HCT116 (cell line): Measurements from ENCODE around the gene SIDT1. TPM values are rescaled to one million over a fixed set of nuclear protein-coding genes. Genes with fewer than 3 reads are reported as not detected.

Source experiments
- ATAC-seq: fragments of 200-7000 bp; cut with Tn5 transposase; 2 replicates; pipeline ENCODE4 v1.9.1; 2020; ENCODE audit warnings: mild to moderate bottlenecking, moderate library complexity
- BruUV-seq: library from RNA; stranded (reverse); fragments of 400-500 nt; replicated peaks from 2 replicates; lab custom pipeline; 2021; lab: Mats Ljungman, UMichigan
- CTCF ChIA-PET: fragments of 300-600 bp; sonication (Branson Sonifier 250); formaldehyde crosslinking; loops from one replicate; lab custom pipeline; 2021; ENCODE audit warnings: antibody characterized with exemption; lab: Charles Lee
- POLR2A ChIA-PET: fragments of 300-600, 350-600 bp; sonication (Branson Sonifier 250); formaldehyde crosslinking; loops from one replicate; lab custom pipeline; 2021; ENCODE audit warnings: antibody characterized with exemption; lab: Charles Lee
- RAD21 ChIA-PET, 2 experiments: fragments of 300-600 bp; sonication (Branson Sonifier 250); formaldehyde crosslinking; loops; one replicate each; lab custom pipeline; 2023; ENCODE audit warnings: low total read pairs in 2 of 2; ENCODE audit not compliant: uncharacterized antibody in 2 of 2, unreplicated experiment in 2 of 2, low non-redundant PET in 1 of 2; lab: Charles Lee
- DNase-seq: peaks from one replicate; pipeline ENCODE4 v3.0.0-alpha.2; 2010; ENCODE audit warnings: low read depth, low spot score
- H2AFZ ChIP-seq: fragments of 200-600 bp; shearing (Covaris generic), sonication (generic); 2 replicates; pipeline ENCODE4 v1.6.1; 2017; ENCODE audit warnings: low read depth, mixed run types, mixed read lengths, antibody characterized with exemption, low read length; ENCODE audit not compliant: poor library complexity, severe bottlenecking
- H3K27ac ChIP-seq: 2 replicates; pipeline ENCODE4 v1.5.1; 2012; ENCODE audit warnings: low read depth, low read length
- H3K27me3 ChIP-seq: fragments of 200-600 bp; sonication (generic); 2 replicates; pipeline ENCODE4 v1.6.1; 2016; ENCODE audit warnings: mixed run types, low read length, mixed read lengths; ENCODE audit not compliant: insufficient read depth
- H3K36me3 ChIP-seq, 2 experiments: fragments of 200-500 bp in 1 of 2; fragments of 200-600 bp in 1 of 2; sonication (Bioruptor generic) in 1 of 2; sonication (generic) in 1 of 2; 2 replicates each; pipeline versions ENCODE4 v1.5.1 to v1.6.1; 2014 to 2016; ENCODE audit warnings: low read length in 2 of 2, inconsistent platforms in 1 of 2, mixed read lengths in 1 of 2, mixed run types in 1 of 2; ENCODE audit not compliant: insufficient read depth in 2 of 2, control insufficient read depth in 1 of 2
- H3K4me1 ChIP-seq, 2 experiments: fragments of 200-600 bp in 1 of 2; sonication (generic) in 1 of 2; 2 replicates each; pipeline versions ENCODE4 v1.5.1 to v1.6.1; 2012 to 2017; ENCODE audit warnings: low read length in 2 of 2, inconsistent platforms in 1 of 2, mild to moderate bottlenecking in 1 of 2, mixed read lengths in 1 of 2, mixed run types in 1 of 2, moderate library complexity in 1 of 2; ENCODE audit not compliant: insufficient read depth in 2 of 2, control insufficient read depth in 1 of 2
- H3K4me2 ChIP-seq: fragments of 200-600 bp; sonication (generic); 2 replicates; pipeline ENCODE4 v1.6.1; 2017; ENCODE audit warnings: mixed run types, low read length, mixed read lengths
- H3K4me3 ChIP-seq, 2 experiments: fragments of 200-600 bp in 1 of 2; sonication (generic) in 1 of 2; replicated peaks in 1 of 2; 2 replicates each; pipeline ENCODE4 v1.5.1; 2011 to 2016; ENCODE audit warnings: low read length in 2 of 2, control low read depth in 1 of 2, low read depth in 1 of 2, mild to moderate bottlenecking in 1 of 2, mixed read lengths in 1 of 2, mixed run types in 1 of 2
- H3K79me2 ChIP-seq: fragments of 200-600 bp; sonication (generic); 2 replicates; pipeline ENCODE4 v1.6.1; 2017; ENCODE audit warnings: mild to moderate bottlenecking, mixed run types, low read length, moderate library complexity, mixed read lengths; ENCODE audit not compliant: insufficient read depth
- H3K9ac ChIP-seq: fragments of 200-600 bp; sonication (generic); 2 replicates; pipeline ENCODE4 v1.6.1; 2016; ENCODE audit warnings: low read length, mixed read lengths
- H3K9me2 ChIP-seq: fragments of 200-600 bp; sonication (generic), shearing (Covaris generic); 2 replicates; pipeline ENCODE4 v1.6.1; 2017; ENCODE audit warnings: mixed run types, mild to moderate bottlenecking, moderate library complexity; ENCODE audit not compliant: insufficient read depth
- H3K9me3 ChIP-seq, 2 experiments: fragments of 200-500 bp in 1 of 2; fragments of 200-600 bp in 1 of 2; sonication (Bioruptor generic) in 1 of 2; sonication (generic) in 1 of 2; 2 replicates each; pipeline ENCODE4 v1.6.1; 2014 to 2017; ENCODE audit warnings: low read length in 2 of 2, mixed read lengths in 2 of 2, inconsistent platforms in 1 of 2, low read depth in 1 of 2, mild to moderate bottlenecking in 1 of 2, mixed run types in 1 of 2, moderate library complexity in 1 of 2; ENCODE audit not compliant: control insufficient read depth in 1 of 2, insufficient read depth in 1 of 2
- H4K20me1 ChIP-seq: fragments of 200-600 bp; sonication (generic), shearing (Covaris generic); 2 replicates; pipeline ENCODE4 v1.6.1; 2017; ENCODE audit warnings: mixed run types, mild to moderate bottlenecking, moderate library complexity; ENCODE audit not compliant: insufficient read depth
- ATF3 ChIP-seq: IDR thresholded peaks from 2 replicates; pipeline ENCODE4 v1.6.1; 2012
- CBX3 ChIP-seq: IDR thresholded peaks from 2 replicates; pipeline ENCODE4 v1.6.1; 2012; ENCODE audit warnings: low read depth
- CEBPB ChIP-seq: IDR thresholded peaks from 2 replicates; pipeline ENCODE4 v1.6.1; 2012; ENCODE audit warnings: low read depth
- EGR1 ChIP-seq: IDR thresholded peaks from 2 replicates; pipeline ENCODE4 v1.6.1; 2012; ENCODE audit warnings: low read depth
- ELF1 ChIP-seq: IDR thresholded peaks from 2 replicates; pipeline ENCODE4 v1.6.1; 2012; ENCODE audit warnings: low read depth, borderline replicate concordance
- EZH2 ChIP-seq: fragments of 200-600 bp; sonication (generic); IDR thresholded peaks from 2 replicates; pipeline ENCODE4 v1.6.1; 2017; ENCODE audit warnings: antibody characterized with exemption, mixed run types
- EZH2phosphoT487 ChIP-seq: fragments of 200-600 bp; IDR thresholded peaks from 2 replicates; pipeline ENCODE4 v1.6.1; 2018; ENCODE audit warnings: antibody characterized with exemption, borderline replicate concordance
- FOSL1 ChIP-seq: IDR thresholded peaks from 2 replicates; pipeline ENCODE4 v1.6.1; 2012; ENCODE audit warnings: low read depth
- JUND ChIP-seq: IDR thresholded peaks from 2 replicates; pipeline ENCODE4 v1.6.1; 2012
- MAX ChIP-seq: IDR thresholded peaks from 2 replicates; pipeline ENCODE4 v1.6.1; 2012
- POLR2AphosphoS5 ChIP-seq: IDR thresholded peaks from 2 replicates; pipeline ENCODE4 v1.6.1; 2011; ENCODE audit warnings: mild to moderate bottlenecking, low read depth, low read length, moderate library complexity
- RAD21 ChIP-seq: IDR thresholded peaks from 2 replicates; pipeline ENCODE4 v1.6.1; 2012; ENCODE audit warnings: low read depth, mild to moderate bottlenecking
- SIN3A ChIP-seq: IDR thresholded peaks from 2 replicates; pipeline ENCODE4 v1.6.1; 2012; ENCODE audit warnings: low read depth
- SP1 ChIP-seq: IDR thresholded peaks from 2 replicates; pipeline ENCODE4 v1.6.1; 2012; ENCODE audit warnings: low read depth
- SRF ChIP-seq: IDR thresholded peaks from 2 replicates; pipeline ENCODE4 v1.6.1; 2012; ENCODE audit warnings: low read depth
- TCF7L2 ChIP-seq: IDR thresholded peaks from 2 replicates; pipeline ENCODE4 v1.7.0; 2011; ENCODE audit warnings: borderline replicate concordance, inconsistent platforms; ENCODE audit not compliant: insufficient read depth, insufficient read length; ENCODE audit errors: extremely low read depth
- YY1 ChIP-seq: IDR thresholded peaks from 2 replicates; pipeline ENCODE4 v1.6.1; 2011; ENCODE audit warnings: low read length, low read depth, moderate library complexity, mild to moderate bottlenecking; ENCODE audit not compliant: insufficient replicate concordance; ENCODE audit errors: extremely low read depth
- ZFX ChIP-seq: fragments of 450-650 bp; IDR thresholded peaks from 2 replicates; pipeline ENCODE4 v1.6.1; 2017
- ZNF274 ChIP-seq: fragments of 200-500 bp; sonication (Bioruptor generic); IDR thresholded peaks from 2 replicates; pipeline ENCODE4 v1.6.1; 2014; ENCODE audit warnings: mild to moderate bottlenecking, low read depth, low read length, inconsistent platforms
- intact Hi-C: fragments of 100-400 bp; cut with micrococcal nuclease; formaldehyde crosslinking; loops from 2 replicates; pipeline ENCODE4 v1.10.0; 2022
- total RNA-seq: library from RNA; stranded (reverse); gene quantifications from one replicate; pipeline ENCODE4 v1.2.1, GENCODE V29; 2021; ENCODE audit not compliant: unreplicated experiment

The SIDT1 gene
- total RNA-seq, 1 experiment from 2014 or later, result not detected

- RAD21 ChIA-PET, result no interaction called here
- no TSS peak for BruUV-seq
- H4K20me1 ChIP-seq, result no peaks in the 10 kb centered on the region
- DNase-seq (no peak), ATAC-seq (no peak)
- H3K9ac ChIP-seq, result no peak overlapping the region
- POLR2A ChIA-PET, result no interaction called here
- intact Hi-C loops, result no loop called here
- 0 out of 2 replicates have a peak, but pooled peaks cover 3% of the 10 kb centered on the region for H3K27me3 ChIP-seq
- no peaks in the 10 kb centered on the region for H3K4me1 ChIP-seq
- TF ChIP-seq RAD21, result no peak
- no peak for TF ChIP-seq TCF7L2
- TF ChIP-seq ATF3, result no peak
- no peak for TF ChIP-seq EGR1
- TF ChIP-seq EZH2phosphoT487, result no peak
- no peak for TF ChIP-seq SIN3A
- TF ChIP-seq SP1, result no peak
- TF ChIP-seq CBX3, result no peak
- TF ChIP-seq YY1, result no peak
- TF ChIP-seq ELF1, result no peak
- TF ChIP-seq ZNF274, result no peak
- no peak for TF ChIP-seq SRF
- no peak for TF ChIP-seq MAX
- no peak for TF ChIP-seq JUND
- TF ChIP-seq FOSL1, result no peak
- no peak for TF ChIP-seq ZFX
- no peak for TF ChIP-seq EZH2
- no peak for TF ChIP-seq POLR2AphosphoS5
- no peak for TF ChIP-seq CEBPB
- CTCF ChIA-PET, result no interaction called here
- H3K4me2 ChIP-seq, result no peak overlapping the region
- no peaks in the 10 kb centered on the region for H3K9me3 ChIP-seq
- H3K9me2 ChIP-seq, result no peaks in the 10 kb centered on the region
- H3K4me3 ChIP-seq, result no peak overlapping the region
- no peaks in the 10 kb centered on the region for H3K36me3 ChIP-seq
- H2AFZ ChIP-seq, result no peak overlapping the region
- no peak overlapping the region for H3K27ac ChIP-seq
- H3K79me2 ChIP-seq, result no peaks in the 10 kb centered on the region
Observed at GRCh38 chr3:113615976-113616375, 83.6 kb downstream of the SIDT1 start.
